ENCODE data around the gene DMKN.

Gene DMKN

GRCh38 chr19:35518313-35518712, 4.9 kb upstream of the DMKN start:
- no peak overlapping the region for H3K27ac ChIP-seq (ENCODE audit: low read depth, low read length)
- H3K36me3 ChIP-seq (ENCODE audit: low read length) = no peaks in the 10 kb centered on the region
- no peak overlapping the region for H3K4me2 ChIP-seq (ENCODE audit: low read depth, low read length, poor library complexity, severe bottlenecking)
- H2AFZ ChIP-seq (ENCODE audit: low read depth, low read length, severe bottlenecking) = no peak overlapping the region
- TF ChIP-seq CTCF (IDR thresholded peaks at IDR 0.05; ENCODE audit: insufficient read depth, low read length, poor library complexity, severe bottlenecking) = no peak
- no peak for TF ChIP-seq EZH2phosphoT487 (conservative IDR thresholded peaks at IDR 0.05; ENCODE audit: low read length)
- no peaks in the 10 kb centered on the region for H4K20me1 ChIP-seq (ENCODE audit: low read depth, low read length)
- no peak overlapping the region for H3K4me3 ChIP-seq (ENCODE audit: insufficient read depth, low read length, poor library complexity, severe bottlenecking)
- H3K9me3 ChIP-seq (ENCODE audit: insufficient read depth, low read length) = no peaks in the 10 kb centered on the region
- H3K9me2 ChIP-seq (replicated peaks; ENCODE audit: insufficient read depth, low read length) = no peaks in the 10 kb centered on the region
- no peaks in the 10 kb centered on the region for H3K27me3 ChIP-seq (ENCODE audit: low read length)
- H3K9ac ChIP-seq (ENCODE audit: low read length) = no peak overlapping the region
- H3K79me2 ChIP-seq (ENCODE audit: insufficient read depth, low read length) = no peaks in the 10 kb centered on the region
- H3F3A ChIP-seq (ENCODE audit: insufficient read depth) = no peaks in the 10 kb centered on the region

GRCh38 chr19:35517342-35517741, 3.9 kb upstream of the DMKN start:
- Histone ChIP-seq H3K9ac (ENCODE audit: low read length) (no peak overlapping the region), H3K4me3 (ENCODE audit: insufficient read depth, low read length, poor library complexity, severe bottlenecking) (no peak overlapping the region), H3K4me2 (ENCODE audit: low read depth, low read length, poor library complexity, severe bottlenecking) (no peak overlapping the region), H3F3A (ENCODE audit: insufficient read depth) (no peaks in the 10 kb centered on the region), H3K36me3 (ENCODE audit: low read length) (no peaks in the 10 kb centered on the region), H4K20me1 (ENCODE audit: low read depth, low read length) (no peaks in the 10 kb centered on the region), H2AFZ (ENCODE audit: low read depth, low read length, severe bottlenecking) (no peak overlapping the region), H3K9me3 (ENCODE audit: insufficient read depth, low read length) (no peaks in the 10 kb centered on the region), H3K27me3 (ENCODE audit: low read length) (no peaks in the 10 kb centered on the region), H3K27ac (ENCODE audit: low read depth, low read length) (no peak overlapping the region), H3K9me2 (replicated peaks; ENCODE audit: insufficient read depth, low read length) (no peaks in the 10 kb centered on the region), H3K79me2 (ENCODE audit: insufficient read depth, low read length) (no peaks in the 10 kb centered on the region)
- no peak for TF ChIP-seq CTCF (IDR thresholded peaks at IDR 0.05; ENCODE audit: insufficient read depth, low read length, poor library complexity, severe bottlenecking)
- no peak for TF ChIP-seq EZH2phosphoT487 (conservative IDR thresholded peaks at IDR 0.05; ENCODE audit: low read length)

GRCh38 chr19:35516310-35516709, 2.9 kb upstream of the DMKN start:
- Histone ChIP-seq H2AFZ (ENCODE audit: low read depth, low read length, severe bottlenecking) (no peak overlapping the region), H3K27ac (ENCODE audit: low read depth, low read length) (no peak overlapping the region), H3K4me2 (ENCODE audit: low read depth, low read length, poor library complexity, severe bottlenecking) (no peak overlapping the region), H3K4me3 (ENCODE audit: insufficient read depth, low read length, poor library complexity, severe bottlenecking) (no peak overlapping the region), H3K79me2 (ENCODE audit: insufficient read depth, low read length) (no peaks in the 10 kb centered on the region), H3F3A (ENCODE audit: insufficient read depth) (no peaks in the 10 kb centered on the region), H3K36me3 (ENCODE audit: low read length) (no peaks in the 10 kb centered on the region), H3K27me3 (ENCODE audit: low read length) (no peaks in the 10 kb centered on the region), H3K9ac (ENCODE audit: low read length) (no peak overlapping the region), H4K20me1 (ENCODE audit: low read depth, low read length) (no peaks in the 10 kb centered on the region), H3K9me3 (ENCODE audit: insufficient read depth, low read length) (no peaks in the 10 kb centered on the region), H3K9me2 (replicated peaks; ENCODE audit: insufficient read depth, low read length) (no peaks in the 10 kb centered on the region)
- TF ChIP-seq CTCF (IDR thresholded peaks at IDR 0.05; ENCODE audit: insufficient read depth, low read length, poor library complexity, severe bottlenecking) (no peak), EZH2phosphoT487 (conservative IDR thresholded peaks at IDR 0.05; ENCODE audit: low read length) (no peak)

All from SU-DHL-6 (cell line).